Left ventricle myocardium inferior (tissue), 1 donor: Measurements from ENCODE around the gene SIRT7. TPM values are rescaled to one million over a fixed set of nuclear protein-coding genes. Genes with fewer than 3 reads are reported as not detected.

Experiments used
- DNase-seq: peaks from one replicate; pipeline ENCODE4 v3.0.0-alpha.2; 2020
- H3K27ac ChIP-seq: fragments of 200-600 bp; replicated peaks from 2 replicates; pipeline ENCODE4 v1.8.0; 2021
- H3K27me3 ChIP-seq: fragments of 200-600 bp; 2 replicates; pipeline ENCODE4 v1.8.0; 2021; ENCODE audit warnings: low read depth
- H3K36me3 ChIP-seq: fragments of 200-600 bp; 2 replicates; pipeline ENCODE4 v1.8.0; 2021
- H3K4me1 ChIP-seq: fragments of 200-600 bp; 2 replicates; pipeline ENCODE4 v1.8.0; 2021
- H3K4me3 ChIP-seq: fragments of 200-600 bp; 2 replicates; pipeline ENCODE4 v1.8.0; 2021; ENCODE audit warnings: mild to moderate bottlenecking, moderate library complexity
- H3K9me3 ChIP-seq: fragments of 200-600 bp; replicated peaks from 2 replicates; pipeline ENCODE4 v1.8.0; 2021
- intact Hi-C: fragments of 100-400 bp; cut with micrococcal nuclease; formaldehyde crosslinking; loops from one replicate; pipeline ENCODE4 v1.11.0; 2022
- total RNA-seq: library from RNA; stranded (reverse); fragmentation: NEBNext Ultra II Directional; extraction: Animal tissue kit (Norgen Biotek cat#: 25700); gene quantifications from one replicate; pipeline ENCODE4 v1.2.1, GENCODE V29; 2021
- TF ChIP-seq, protein P1 (sequence below): fragments of 200-600 bp; IDR thresholded peaks from 2 replicates; pipeline ENCODE4 v1.8.0; 2021; ENCODE audit warnings: antibody characterized with exemption, mild to moderate bottlenecking, borderline replicate concordance
- donor health status: DM: no; HTN: yes; CAD: no; lungs with severe emphysema.

Gene SIRT7
- total RNA-seq, 1 donor from 2014 or later: 8.5 TPM

DNA sequence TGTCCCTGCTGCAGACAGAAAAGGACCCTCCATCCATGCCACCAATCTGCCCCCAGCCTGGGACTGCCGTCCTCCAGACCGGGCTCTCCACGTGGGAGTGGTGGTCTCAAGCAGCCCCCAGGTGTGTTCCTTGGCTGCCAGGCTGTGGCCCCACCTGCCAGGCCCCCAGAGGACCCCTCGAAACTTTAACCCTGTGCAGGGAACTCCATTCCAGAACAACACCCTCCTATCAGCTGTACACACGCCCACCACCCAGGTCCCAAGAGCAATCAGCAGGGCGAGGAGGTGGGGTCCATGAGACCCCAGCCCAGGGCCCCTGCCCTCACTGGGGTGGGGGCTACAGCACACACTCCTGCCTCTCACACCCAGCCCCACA is 17.7 kb upstream of the SIRT7 start:
- intact Hi-C loops: no loop called here
- Histone ChIP-seq H3K27me3 (peaks cover 25% of the 10 kb centered on the region), H3K27ac (no peak overlapping the region), H3K9me3 (no peaks in the 10 kb centered on the region), H3K36me3 (no peaks in the 10 kb centered on the region), H3K4me3 (no peak overlapping the region), H3K4me1 (peaks cover 37% of the 10 kb centered on the region)
- TF ChIP-seq, protein P1, sequence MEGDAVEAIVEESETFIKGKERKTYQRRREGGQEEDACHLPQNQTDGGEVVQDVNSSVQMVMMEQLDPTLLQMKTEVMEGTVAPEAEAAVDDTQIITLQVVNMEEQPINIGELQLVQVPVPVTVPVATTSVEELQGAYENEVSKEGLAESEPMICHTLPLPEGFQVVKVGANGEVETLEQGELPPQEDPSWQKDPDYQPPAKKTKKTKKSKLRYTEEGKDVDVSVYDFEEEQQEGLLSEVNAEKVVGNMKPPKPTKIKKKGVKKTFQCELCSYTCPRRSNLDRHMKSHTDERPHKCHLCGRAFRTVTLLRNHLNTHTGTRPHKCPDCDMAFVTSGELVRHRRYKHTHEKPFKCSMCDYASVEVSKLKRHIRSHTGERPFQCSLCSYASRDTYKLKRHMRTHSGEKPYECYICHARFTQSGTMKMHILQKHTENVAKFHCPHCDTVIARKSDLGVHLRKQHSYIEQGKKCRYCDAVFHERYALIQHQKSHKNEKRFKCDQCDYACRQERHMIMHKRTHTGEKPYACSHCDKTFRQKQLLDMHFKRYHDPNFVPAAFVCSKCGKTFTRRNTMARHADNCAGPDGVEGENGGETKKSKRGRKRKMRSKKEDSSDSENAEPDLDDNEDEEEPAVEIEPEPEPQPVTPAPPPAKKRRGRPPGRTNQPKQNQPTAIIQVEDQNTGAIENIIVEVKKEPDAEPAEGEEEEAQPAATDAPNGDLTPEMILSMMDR: no peak
- DNase-seq: no peak

GRCh38 chr17:81934850-81935708 is 17.1 kb upstream of the SIRT7 start:
- TF ChIP-seq, protein P1: no peak
- Histone ChIP-seq H3K27me3 (peaks cover 25% of the 10 kb centered on the region), H3K27ac (no peak overlapping the region), H3K4me3 (no peak overlapping the region), H3K9me3 (no peaks in the 10 kb centered on the region), H3K4me1 (peaks cover 31% of the 10 kb centered on the region), H3K36me3 (no peaks in the 10 kb centered on the region)
- no peak for DNase-seq
- intact Hi-C loops: no loop called here

- Histone ChIP-seq H3K4me3 (no peak overlapping the region), H3K9me3 (no peaks in the 10 kb centered on the region), H3K36me3 (no peaks in the 10 kb centered on the region), H3K4me1 (peaks cover 22% of the 10 kb centered on the region), H3K27me3 (peaks cover 17% of the 10 kb centered on the region), H3K27ac (no peak overlapping the region)
- TF ChIP-seq, protein P1: no peak
- intact Hi-C loops: no loop called here
- DNase-seq: no peak
Measured at GRCh38 chr17:81934098-81934757, 16.3 kb upstream of the SIRT7 start.

DNA sequence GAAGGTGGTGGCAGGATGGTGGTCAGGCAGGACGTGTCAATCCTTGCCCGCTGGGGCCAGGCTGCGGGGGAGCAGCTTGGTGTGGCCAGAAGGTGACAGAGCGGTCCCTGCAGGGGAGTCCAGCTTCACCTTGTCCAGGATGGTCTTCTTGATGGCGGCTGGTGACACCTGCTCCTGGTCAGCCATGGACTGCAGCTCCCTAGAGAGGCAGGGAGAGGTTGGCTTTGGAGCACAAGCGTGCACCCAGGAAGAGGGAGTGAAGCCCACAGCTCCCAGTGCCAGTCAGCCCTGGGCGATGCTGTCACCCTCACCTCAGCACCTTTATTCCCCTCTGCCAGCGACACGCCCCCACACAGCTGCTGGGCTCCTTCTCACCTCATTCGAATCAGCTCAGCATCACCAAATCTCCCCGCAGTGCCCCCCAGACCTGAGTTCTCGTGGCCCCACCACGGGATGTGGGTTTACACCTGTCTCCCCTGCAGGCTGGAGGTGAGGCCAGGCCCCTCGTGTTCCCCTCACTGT is 15.3 kb upstream of the SIRT7 start:
- TF ChIP-seq, protein P1: no peak
- Histone ChIP-seq H3K27me3 (peaks cover 21% of the 10 kb centered on the region), H3K4me3 (no peak overlapping the region), H3K27ac (no peak overlapping the region), H3K36me3 (no peaks in the 10 kb centered on the region), H3K9me3 (no peaks in the 10 kb centered on the region), H3K4me1 (peaks cover 24% of the 10 kb centered on the region)
- intact Hi-C loops: no loop called here
- no peak for DNase-seq

DNA sequence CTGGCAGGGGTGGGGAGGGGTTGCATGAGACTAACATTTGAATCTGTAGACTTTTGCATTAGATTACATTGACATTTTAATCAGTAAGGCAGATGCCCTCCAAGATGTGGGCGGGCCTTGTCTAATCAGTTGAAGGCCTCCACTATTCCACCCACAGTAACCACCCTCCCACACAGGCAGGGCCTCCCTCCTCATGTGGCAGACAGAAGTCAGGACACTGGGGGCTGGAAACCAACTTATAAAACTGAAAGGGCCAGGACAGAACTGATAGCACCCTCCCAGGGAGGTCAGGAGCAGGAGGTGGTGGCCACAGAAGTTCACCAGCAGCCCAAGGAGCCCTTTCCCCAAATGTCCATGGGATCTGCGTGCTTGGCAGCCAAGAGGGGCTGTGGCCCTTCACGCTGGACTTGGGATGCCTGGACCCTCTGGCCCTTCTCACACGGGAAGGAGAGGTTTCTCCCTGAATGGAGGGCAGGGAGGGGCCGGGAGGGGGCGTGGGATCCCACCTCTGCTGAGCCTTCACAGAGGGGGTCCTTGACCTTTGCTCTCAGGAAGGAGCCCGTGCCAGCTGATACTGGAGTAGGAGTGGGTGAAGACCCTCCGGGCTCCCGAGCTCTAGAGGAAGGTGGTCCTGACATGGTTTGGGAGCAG is 14.5 kb upstream of the SIRT7 start:
- no peaks in the 10 kb centered on the region for H3K36me3 ChIP-seq
- H3K9me3 ChIP-seq: no peaks in the 10 kb centered on the region
- H3K27ac ChIP-seq: no peak overlapping the region
- TF ChIP-seq, protein P1: no peak
- intact Hi-C loops: no loop called here
- peaks cover 23% of the 10 kb centered on the region for H3K4me1 ChIP-seq
- DNase-seq: no peak
- H3K27me3 ChIP-seq: peaks cover 21% of the 10 kb centered on the region
- no peak overlapping the region for H3K4me3 ChIP-seq
